GM18517 (cell line): ENCODE measurements around the gene FOXK2.
"Not testable (repeated sequence)": the region's sequence is repeated elsewhere in the genome, so short reads cannot be mapped to it uniquely, and the experiment has no call there.

Experiments used
- ATAC-seq: cut with Tn5 transposase; IDR thresholded peaks from one replicate; pipeline ENCODE4 v1.9.1; 2021; ENCODE audit warnings: mild to moderate bottlenecking, moderate library complexity; ENCODE audit not compliant: unreplicated experiment

Gene FOXK2

GRCh38 chr17:82561429-82562035 lies 42.0 kb downstream of the FOXK2 start:
- no peak for ATAC-seq

GRCh38 chr17:82562718-82563220 lies 43.2 kb downstream of the FOXK2 start:
- ATAC-seq, result not testable (repeated sequence)

- no peak for ATAC-seq
These were observed 43.8 kb downstream of the FOXK2 start for GRCh38 chr17:82563318-82563717.

GRCh38 chr17:82563745-82564144 lies 44.2 kb downstream of the FOXK2 start:
- ATAC-seq, result not testable (repeated sequence)

- ATAC-seq, result no peak
These were observed 44.7 kb downstream of the FOXK2 start for GRCh38 chr17:82564241-82564640.

- no peak for ATAC-seq
These were observed 46.0 kb downstream of the FOXK2 start for GRCh38 chr17:82565551-82565950.

GRCh38 chr17:82566129-82566960 lies 46.8 kb downstream of the FOXK2 start:
- ATAC-seq, result no peak

- no peak for ATAC-seq
These were observed 47.8 kb downstream of the FOXK2 start for GRCh38 chr17:82567286-82567685.

- ATAC-seq, result no peak
These were observed 49.5 kb downstream of the FOXK2 start for GRCh38 chr17:82568997-82569393.

GRCh38 chr17:82569621-82570020 lies 50.1 kb downstream of the FOXK2 start:
- ATAC-seq, result no peak

GRCh38 chr17:82570277-82570676 lies 50.7 kb downstream of the FOXK2 start:
- no peak for ATAC-seq

- ATAC-seq, result no peak
These were observed 52.3 kb downstream of the FOXK2 start for GRCh38 chr17:82571855-82572254.

- no peak for ATAC-seq
These were observed 54.5 kb downstream of the FOXK2 start for GRCh38 chr17:82574041-82574440.

GRCh38 chr17:82575581-82576221 lies 56.2 kb downstream of the FOXK2 start:
- ATAC-seq, result not testable (repeated sequence)

- no peak for ATAC-seq
These were observed 57.8 kb downstream of the FOXK2 start for GRCh38 chr17:82577300-82577699.

- not testable (repeated sequence) for ATAC-seq
These were observed 60.4 kb downstream of the FOXK2 start for GRCh38 chr17:82579969-82580368.

- ATAC-seq, result no peak
These were observed 62.7 kb downstream of the FOXK2 start for GRCh38 chr17:82582213-82582612.

GRCh38 chr17:82582709-82583108 lies 63.2 kb downstream of the FOXK2 start:
- ATAC-seq, result no peak

- ATAC-seq, result no peak
These were observed 64.2 kb downstream of the FOXK2 start for GRCh38 chr17:82583720-82584234.

GRCh38 chr17:82585935-82586575 lies 66.5 kb downstream of the FOXK2 start:
- not testable (repeated sequence) for ATAC-seq
